Osteoblast (primary cell): ENCODE measurements around the gene UBE3B. TPM values are rescaled to one million over a fixed set of nuclear protein-coding genes. Genes with fewer than 3 reads are reported as not detected.
A peak's percentile ranks its signal among the peaks of the same experiment; 100 is the strongest.

Source experiments
- DNase-seq: peaks from one replicate; pipeline ENCODE4 v3.0.0; 2011; ENCODE audit warnings: low spot score, mixed read lengths; ENCODE audit not compliant: insufficient read length; ENCODE audit errors: missing footprints
- H2AFZ ChIP-seq: 2 replicates; pipeline ENCODE4 v1.6.0; 2011; ENCODE audit warnings: mild to moderate bottlenecking, low read length
- H3K27ac ChIP-seq: 2 replicates; pipeline ENCODE4 v1.5.1; 2011; ENCODE audit warnings: mild to moderate bottlenecking, low read depth, low read length, moderate library complexity
- H3K27me3 ChIP-seq: 2 replicates; pipeline ENCODE4 v1.6.0; 2012; ENCODE audit warnings: mild to moderate bottlenecking, control low read depth, inconsistent platforms, low read length, moderate library complexity; ENCODE audit not compliant: insufficient read depth
- H3K36me3 ChIP-seq: 2 replicates; pipeline ENCODE4 v1.5.1; 2011; ENCODE audit warnings: mild to moderate bottlenecking, low read length, control low read depth, moderate library complexity; ENCODE audit not compliant: insufficient read depth
- H3K4me1 ChIP-seq: 2 replicates; pipeline ENCODE4 v1.5.1; 2011; ENCODE audit warnings: mild to moderate bottlenecking, low read length, control low read depth, moderate library complexity; ENCODE audit not compliant: insufficient read depth
- H3K4me2 ChIP-seq: 2 replicates; pipeline ENCODE4 v1.6.0; 2011; ENCODE audit warnings: mild to moderate bottlenecking, low read length; ENCODE audit not compliant: insufficient read depth
- H3K4me3 ChIP-seq: fragments of 200-600 bp; sonication (generic); 3 replicates; pipeline ENCODE4 v1.5.1; 2012; ENCODE audit warnings: mild to moderate bottlenecking, low read length, inconsistent platforms; ENCODE audit not compliant: insufficient read depth
- H3K79me2 ChIP-seq: 2 replicates; pipeline ENCODE4 v1.6.0; 2012; ENCODE audit warnings: mild to moderate bottlenecking, low read length, control low read depth, inconsistent platforms; ENCODE audit not compliant: insufficient read depth
- H3K9me3 ChIP-seq: 2 replicates; pipeline ENCODE4 v1.5.1; 2011; ENCODE audit warnings: low read depth, low read length, control low read depth
- H4K20me1 ChIP-seq: 2 replicates; pipeline ENCODE4 v1.6.0; 2012; ENCODE audit warnings: mild to moderate bottlenecking, low read length, control low read depth; ENCODE audit not compliant: insufficient read depth
- total RNA-seq: library from RNA; depleted of rRNA; stranded (reverse); fragments of >200 nt; gene quantifications from 2 replicates; pipeline ENCODE4 v1.2.3, GENCODE V29; 2012
- TF ChIP-seq, protein P1 (sequence below): IDR thresholded peaks from 2 replicates; pipeline ENCODE4 v1.5.1; 2011; ENCODE audit warnings: mild to moderate bottlenecking, low read depth, low read length, moderate library complexity; ENCODE audit errors: extremely low read depth

The UBE3B gene
- total RNA-seq, 1 donor: 40.9 TPM

DNA sequence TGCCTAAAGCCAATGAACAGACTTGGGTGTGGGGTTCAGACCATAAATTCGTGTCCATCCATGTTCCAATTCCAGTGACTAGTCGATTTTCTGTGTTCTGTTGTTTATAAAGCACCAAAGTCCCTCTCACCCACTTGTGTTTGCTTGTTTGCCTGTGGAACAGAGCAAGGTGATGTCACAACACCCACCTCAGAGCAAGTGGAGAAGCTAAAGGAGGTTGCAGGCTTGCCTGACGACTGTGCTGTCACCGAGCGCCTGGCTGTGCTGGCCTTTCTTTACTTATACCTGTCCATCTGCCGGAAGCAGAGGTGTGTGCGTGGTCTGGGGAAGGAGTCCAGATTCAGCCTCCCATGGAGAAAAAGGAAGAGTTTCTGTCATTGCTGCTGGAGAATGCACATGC lies 102.2 kb downstream of the UBE3B start:
- Histone ChIP-seq H3K27me3 (no peaks in the 10 kb centered on the region), H3K36me3 (peaks cover 38% of the 10 kb centered on the region), H3K4me3 (no peak overlapping the region), H3K4me2 (no peak overlapping the region), H3K79me2 (peaks cover under 1% of the 10 kb centered on the region), H4K20me1 (no peaks in the 10 kb centered on the region), H2AFZ (no peak overlapping the region), H3K27ac (no peak overlapping the region), H3K4me1 (no peaks in the 10 kb centered on the region), H3K9me3 (no peaks in the 10 kb centered on the region)
- peak; percentile 34 for DNase-seq
- TF ChIP-seq, protein P1, sequence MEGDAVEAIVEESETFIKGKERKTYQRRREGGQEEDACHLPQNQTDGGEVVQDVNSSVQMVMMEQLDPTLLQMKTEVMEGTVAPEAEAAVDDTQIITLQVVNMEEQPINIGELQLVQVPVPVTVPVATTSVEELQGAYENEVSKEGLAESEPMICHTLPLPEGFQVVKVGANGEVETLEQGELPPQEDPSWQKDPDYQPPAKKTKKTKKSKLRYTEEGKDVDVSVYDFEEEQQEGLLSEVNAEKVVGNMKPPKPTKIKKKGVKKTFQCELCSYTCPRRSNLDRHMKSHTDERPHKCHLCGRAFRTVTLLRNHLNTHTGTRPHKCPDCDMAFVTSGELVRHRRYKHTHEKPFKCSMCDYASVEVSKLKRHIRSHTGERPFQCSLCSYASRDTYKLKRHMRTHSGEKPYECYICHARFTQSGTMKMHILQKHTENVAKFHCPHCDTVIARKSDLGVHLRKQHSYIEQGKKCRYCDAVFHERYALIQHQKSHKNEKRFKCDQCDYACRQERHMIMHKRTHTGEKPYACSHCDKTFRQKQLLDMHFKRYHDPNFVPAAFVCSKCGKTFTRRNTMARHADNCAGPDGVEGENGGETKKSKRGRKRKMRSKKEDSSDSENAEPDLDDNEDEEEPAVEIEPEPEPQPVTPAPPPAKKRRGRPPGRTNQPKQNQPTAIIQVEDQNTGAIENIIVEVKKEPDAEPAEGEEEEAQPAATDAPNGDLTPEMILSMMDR: no peak

GRCh38 chr12:109580272-109580671 lies 102.8 kb downstream of the UBE3B start:
- H3K36me3 ChIP-seq: peaks cover 38% of the 10 kb centered on the region
- TF ChIP-seq, protein P1: no peak

DNA sequence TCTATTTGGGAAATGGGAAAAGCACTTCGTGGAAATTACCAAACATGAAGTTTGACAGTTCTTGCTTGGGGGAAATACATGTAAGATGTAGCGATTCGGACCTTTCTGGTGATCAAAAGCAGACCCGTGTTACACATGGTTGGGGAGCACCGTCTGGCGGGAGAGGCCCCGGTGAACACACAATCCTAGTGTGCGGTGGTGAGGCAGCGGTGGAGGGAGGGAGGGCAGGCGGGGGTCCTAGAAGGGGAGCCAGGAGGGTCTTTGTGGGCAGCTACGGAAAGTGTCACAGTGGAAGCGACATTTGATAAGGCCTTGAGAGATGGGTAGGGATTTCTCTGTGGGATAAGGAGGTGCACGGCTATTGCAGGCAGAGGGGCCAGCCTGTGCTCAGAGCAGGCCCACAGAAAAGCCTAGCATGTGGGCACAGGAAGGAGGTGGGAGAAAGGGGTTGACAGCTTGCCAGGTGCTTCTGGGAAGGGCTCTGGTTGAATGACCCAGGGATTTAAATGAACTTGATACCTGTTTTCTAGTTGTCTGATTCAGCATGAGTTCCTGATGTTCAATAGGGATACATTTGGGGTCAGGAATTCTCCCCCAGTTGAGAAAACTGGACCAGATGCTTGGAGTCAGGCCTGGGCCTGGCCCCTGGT lies 103.4 kb downstream of the UBE3B start:
- no peak overlapping the region for H3K27ac ChIP-seq
- H4K20me1 ChIP-seq: no peaks in the 10 kb centered on the region
- no peak overlapping the region for H2AFZ ChIP-seq
- no peaks in the 10 kb centered on the region for H3K79me2 ChIP-seq
- peaks cover 36% of the 10 kb centered on the region for H3K36me3 ChIP-seq
- H3K4me1 ChIP-seq: no peaks in the 10 kb centered on the region
- peak; percentile 68 for DNase-seq
- no peak overlapping the region for H3K4me2 ChIP-seq
- TF ChIP-seq, protein P1: no peak
- H3K27me3 ChIP-seq: no peaks in the 10 kb centered on the region
- H3K4me3 ChIP-seq: no peak overlapping the region
- no peaks in the 10 kb centered on the region for H3K9me3 ChIP-seq

More at GRCh38 chr12:109580272-109580671, 102.8 kb downstream of the UBE3B start:
- Histone ChIP-seq H3K9me3 (no peaks in the 10 kb centered on the region), H3K4me3 (no peak overlapping the region), H2AFZ (no peak overlapping the region), H3K27ac (no peak overlapping the region), H3K4me1 (no peaks in the 10 kb centered on the region), H3K4me2 (no peak overlapping the region), H3K27me3 (no peaks in the 10 kb centered on the region), H3K79me2 (no peaks in the 10 kb centered on the region), H4K20me1 (no peaks in the 10 kb centered on the region)
- DNase-seq: peak; percentile 49

DNA sequence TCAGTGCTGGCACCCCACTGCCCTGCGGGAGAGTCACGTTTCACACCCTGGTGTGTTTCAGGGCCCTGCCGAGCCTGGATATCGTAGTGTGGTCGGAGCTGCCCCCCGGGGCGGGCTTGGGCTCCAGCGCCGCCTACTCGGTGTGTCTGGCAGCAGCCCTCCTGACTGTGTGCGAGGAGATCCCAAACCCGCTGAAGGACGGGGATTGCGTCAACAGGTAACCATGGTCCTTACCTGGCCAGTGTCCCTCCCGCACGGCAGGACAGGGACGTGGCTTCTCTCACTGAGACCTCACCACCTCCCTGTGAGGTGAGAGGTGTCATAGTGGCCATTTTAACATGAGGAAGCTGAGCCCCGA lies 103.9 kb downstream of the UBE3B start:
- Histone ChIP-seq H3K4me3 (no peak overlapping the region), H3K4me1 (no peaks in the 10 kb centered on the region), H3K9me3 (no peaks in the 10 kb centered on the region), H4K20me1 (no peaks in the 10 kb centered on the region), H3K4me2 (no peak overlapping the region), H3K36me3 (peaks cover 31% of the 10 kb centered on the region), H3K27ac (no peak overlapping the region), H2AFZ (no peak overlapping the region), H3K79me2 (no peaks in the 10 kb centered on the region), H3K27me3 (no peaks in the 10 kb centered on the region)
- TF ChIP-seq, protein P1: no peak
- DNase-seq: peak; percentile 14
